Kidney epithelial cell (primary cell): ENCODE data around the gene LRRN2. TPM values are rescaled to one million over a fixed set of nuclear protein-coding genes. Genes with fewer than 3 reads are reported as not detected.

Experiments
- DNase-seq: peaks from one replicate; pipeline ENCODE4 v3.0.0-alpha.2; 2010; ENCODE audit warnings: low read depth
- H3K27me3 ChIP-seq: 2 replicates; pipeline ENCODE4 v1.6.0; 2011; ENCODE audit warnings: low read length; ENCODE audit not compliant: control insufficient read depth, insufficient read depth
- H3K36me3 ChIP-seq: 2 replicates; pipeline ENCODE4 v1.5.1; 2011; ENCODE audit warnings: low read length; ENCODE audit not compliant: control insufficient read depth, insufficient read depth
- H3K4me3 ChIP-seq: 2 replicates; pipeline ENCODE4 v1.5.1; 2011; ENCODE audit warnings: low read depth, mild to moderate bottlenecking, control low read depth, low read length
- CTCF ChIP-seq: IDR thresholded peaks from 2 replicates; pipeline ENCODE4 v1.5.1; 2011; ENCODE audit warnings: mild to moderate bottlenecking, moderate library complexity, low read length, control low read depth, inconsistent platforms; ENCODE audit not compliant: insufficient read depth, poor library complexity, severe bottlenecking
- total RNA-seq: library from RNA; depleted of rRNA; stranded (reverse); fragments of >200 nt; gene quantifications from 2 replicates; pipeline ENCODE4 v1.2.3, GENCODE V29; 2015

Gene LRRN2
- total RNA-seq, 1 donor from 2014 or later, result 7.6 TPM

- Histone ChIP-seq H3K27me3 (peaks cover 18% of the 10 kb centered on the region), H3K4me3 (no peak overlapping the region), H3K36me3 (no peaks in the 10 kb centered on the region)
- no peak for DNase-seq
- TF ChIP-seq CTCF, result no peak
Observed at GRCh38 chr1:204651843-204652421, 33.6 kb downstream of the LRRN2 start.

- H3K27me3 ChIP-seq, result peaks cover 18% of the 10 kb centered on the region
- TF ChIP-seq CTCF, result no peak
- H3K36me3 ChIP-seq, result no peaks in the 10 kb centered on the region
- H3K4me3 ChIP-seq, result no peak overlapping the region
- DNase-seq, result no peak
Observed at GRCh38 chr1:204650911-204651570, 34.5 kb downstream of the LRRN2 start.

GRCh38 chr1:204649721-204650521 is 35.6 kb downstream of the LRRN2 start:
- no peak overlapping the region for H3K4me3 ChIP-seq
- no peaks in the 10 kb centered on the region for H3K36me3 ChIP-seq
- H3K27me3 ChIP-seq, result peaks cover 18% of the 10 kb centered on the region
- DNase-seq, result no peak
- no peak for TF ChIP-seq CTCF

GRCh38 chr1:204648576-204648975 is 37.0 kb downstream of the LRRN2 start:
- Histone ChIP-seq H3K4me3 (no peak overlapping the region), H3K27me3 (peaks cover 18% of the 10 kb centered on the region), H3K36me3 (no peaks in the 10 kb centered on the region)
- no peak for DNase-seq
- no peak for TF ChIP-seq CTCF

- Histone ChIP-seq H3K4me3 (no peak overlapping the region), H3K36me3 (no peaks in the 10 kb centered on the region), H3K27me3 (peaks cover 18% of the 10 kb centered on the region)
- no peak for DNase-seq
- TF ChIP-seq CTCF, result no peak
Observed at GRCh38 chr1:204647805-204648153, 37.8 kb downstream of the LRRN2 start.
